Mesenchymal stem cell (in vitro differentiated cells and primary cell): ENCODE results near the gene CCNF.
A peak's percentile ranks its signal among the peaks of the same experiment; 100 is the strongest.

Experiments
- DNase-seq: peaks from one replicate; pipeline ENCODE4 v3.0.0-alpha.2; 2013
- H2AFZ ChIP-seq: one replicate; pipeline ENCODE4 v1.6.1; 2013; ENCODE audit warnings: low read depth, mild to moderate bottlenecking, control low read depth, inconsistent platforms, low read length, moderate library complexity
- H2AK5ac ChIP-seq: 2 replicates; pipeline ENCODE4 v1.6.1; 2013; ENCODE audit warnings: low read length, moderate library complexity, mild to moderate bottlenecking, inconsistent platforms; ENCODE audit not compliant: severe bottlenecking
- H2BK120ac ChIP-seq: one replicate; pipeline ENCODE4 v1.6.1; 2013; ENCODE audit warnings: low read depth, mild to moderate bottlenecking, inconsistent platforms, low read length, moderate library complexity
- H2BK12ac ChIP-seq, 2 experiments: one replicate each; pipeline ENCODE4 v1.6.1; 2013; ENCODE audit warnings: inconsistent platforms in 2 of 2, low read length in 2 of 2, mild to moderate bottlenecking in 2 of 2, moderate library complexity in 2 of 2, control low read depth in 1 of 2
- H2BK15ac ChIP-seq: one replicate; pipeline ENCODE4 v1.6.1; 2013; ENCODE audit warnings: mild to moderate bottlenecking, low read depth, inconsistent platforms; ENCODE audit not compliant: poor library complexity, severe bottlenecking
- H2BK5ac ChIP-seq: 2 replicates; pipeline ENCODE4 v1.6.1; 2013; ENCODE audit warnings: low read depth, mild to moderate bottlenecking, low read length, control low read depth, inconsistent platforms; ENCODE audit not compliant: poor library complexity, severe bottlenecking
- H3K14ac ChIP-seq, 2 experiments: one replicate each; pipeline ENCODE4 v1.6.1; 2013; ENCODE audit warnings: inconsistent platforms in 2 of 2, low read length in 2 of 2, control low read depth in 1 of 2, mild to moderate bottlenecking in 1 of 2, moderate library complexity in 1 of 2
- H3K18ac ChIP-seq, 2 experiments: one replicate each; pipeline ENCODE4 v1.6.1; 2013; ENCODE audit warnings: inconsistent platforms in 2 of 2, low read length in 2 of 2, control low read depth in 1 of 2, low read depth in 1 of 2, mild to moderate bottlenecking in 1 of 2
- H3K23ac ChIP-seq, 2 experiments: one replicate each; pipeline ENCODE4 v1.6.1; 2013; ENCODE audit warnings: inconsistent platforms in 2 of 2, low read length in 2 of 2, mild to moderate bottlenecking in 2 of 2, moderate library complexity in 2 of 2, control low read depth in 1 of 2
- H3K27ac ChIP-seq: 2 replicates; pipeline ENCODE4 v1.5.1; 2013; ENCODE audit warnings: mild to moderate bottlenecking, moderate library complexity, low read length, control low read depth, inconsistent platforms; ENCODE audit not compliant: poor library complexity, severe bottlenecking
- H3K27me3 ChIP-seq, 2 experiments: 2 replicates each; pipeline versions ENCODE4 v1.6.1 to v1.7.0; 2013; ENCODE audit warnings: low read length in 2 of 2, mild to moderate bottlenecking in 2 of 2, moderate library complexity in 2 of 2, control low read depth in 1 of 2, inconsistent platforms in 1 of 2; ENCODE audit not compliant: control insufficient read depth in 1 of 2, insufficient read depth in 1 of 2
- H3K36me3 ChIP-seq, 2 experiments: 2 replicates each; pipeline versions ENCODE4 v1.6.1 to v1.7.0; 2013; ENCODE audit warnings: low read length in 2 of 2, control low read depth in 1 of 2, inconsistent platforms in 1 of 2, low read depth in 1 of 2, mild to moderate bottlenecking in 1 of 2; ENCODE audit not compliant: insufficient read depth in 2 of 2, control insufficient read depth in 1 of 2
- H3K4ac ChIP-seq, 2 experiments: one replicate each; pipeline ENCODE4 v1.6.1; 2013; ENCODE audit warnings: inconsistent platforms in 2 of 2, low read length in 2 of 2, mild to moderate bottlenecking in 2 of 2, moderate library complexity in 2 of 2, control low read depth in 1 of 2, low read depth in 1 of 2
- H3K4me1 ChIP-seq: 2 replicates; pipeline ENCODE4 v1.6.1; 2013; ENCODE audit warnings: low read depth, low read length, control low read depth; ENCODE audit not compliant: control insufficient read depth, insufficient read depth
- H3K4me2 ChIP-seq: 2 replicates; pipeline ENCODE4 v1.6.1; 2013; ENCODE audit warnings: low read length, mild to moderate bottlenecking, inconsistent platforms; ENCODE audit not compliant: poor library complexity, severe bottlenecking
- H3K4me3 ChIP-seq, 2 experiments: 2 replicates each; pipeline versions ENCODE4 v1.5.1 to v1.7.0; 2013; ENCODE audit warnings: low read length in 2 of 2, mild to moderate bottlenecking in 2 of 2, control low read depth in 1 of 2, low read depth in 1 of 2; ENCODE audit not compliant: insufficient read depth in 1 of 2
- H3K79me1 ChIP-seq: replicated peaks from 2 replicates; pipeline ENCODE4 v1.6.1; 2013; ENCODE audit warnings: mild to moderate bottlenecking, control low read depth, low read length, inconsistent platforms; ENCODE audit not compliant: poor library complexity, severe bottlenecking
- H3K9ac ChIP-seq: 2 replicates; pipeline ENCODE4 v1.7.0; 2013; ENCODE audit warnings: mild to moderate bottlenecking, low read length, moderate library complexity
- H3K9me3 ChIP-seq: 2 replicates; pipeline ENCODE4 v1.7.0; 2013; ENCODE audit warnings: mild to moderate bottlenecking, low read length; ENCODE audit not compliant: control insufficient read depth
- H4K8ac ChIP-seq: one replicate; pipeline ENCODE4 v1.6.1; 2013; ENCODE audit warnings: inconsistent platforms, mild to moderate bottlenecking, low read length, moderate library complexity
- H4K91ac ChIP-seq: one replicate; pipeline ENCODE4 v1.6.1; 2013; ENCODE audit warnings: mild to moderate bottlenecking, low read length, inconsistent platforms
- WGBS: methylation state at CpG from one replicate; pipeline ENCODE4 v1.1.7; 2013; ENCODE audit warnings: mixed read lengths; 5-methylcytosine and 5-hydroxymethylcytosine counted together

Gene CCNF

DNA sequence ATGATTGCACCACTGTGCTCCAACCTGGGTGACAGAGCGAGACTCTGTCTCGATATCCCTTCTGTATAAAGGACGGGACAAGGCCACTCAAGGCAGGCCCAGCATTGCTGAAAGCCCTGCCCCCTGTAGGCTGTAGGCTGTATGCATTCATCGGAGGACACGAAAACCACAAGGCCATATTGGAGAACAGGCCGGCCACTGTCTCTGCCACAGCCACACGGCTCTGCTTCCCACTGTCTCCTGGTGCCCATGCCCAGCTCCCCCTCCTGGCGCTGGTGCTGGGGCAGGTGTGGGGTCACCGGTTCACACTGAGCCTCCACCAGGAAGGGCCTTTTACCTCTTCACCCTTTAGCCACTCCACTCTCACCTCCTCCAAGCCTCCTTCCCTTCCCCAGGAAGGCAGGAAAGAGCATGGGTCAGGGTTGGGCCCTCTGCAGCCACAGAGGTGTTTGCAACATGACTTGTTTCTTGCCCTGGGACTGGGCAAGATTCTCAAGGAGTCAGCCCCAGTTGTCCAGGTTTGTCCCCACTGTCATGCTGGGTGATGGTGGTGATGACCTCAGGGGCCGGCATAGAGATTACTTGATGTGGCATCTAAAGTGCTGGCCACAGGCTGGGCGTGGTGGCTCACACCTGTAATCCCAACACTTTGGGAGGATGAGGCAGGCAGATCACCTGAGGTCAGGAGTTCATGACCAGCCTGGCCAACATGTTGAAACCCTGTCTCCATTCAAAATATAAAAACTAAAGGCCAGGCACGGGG is 36.6 kb downstream of the CCNF start:
- H3K79me1 ChIP-seq: peaks cover 8% of the 10 kb centered on the region
- no peak overlapping the region for H2AK5ac ChIP-seq
- H3K23ac ChIP-seq: no peak overlapping the region
- peaks cover 33% of the 10 kb centered on the region for H3K4me1 ChIP-seq
- no peak overlapping the region for H2AFZ ChIP-seq
- WGBS: 93% methylated on average over 12 of the region's 12 CpGs
- no peak overlapping the region for H3K14ac ChIP-seq
- peaks cover 0 to 6% of the 10 kb centered on the region in 2 experiments for H3K36me3 ChIP-seq
- no peak overlapping the region for H3K4ac ChIP-seq
- H3K4me2 ChIP-seq: no peak overlapping the region
- H3K4me3 ChIP-seq: no peak overlapping the region
- H3K27me3 ChIP-seq: peaks cover 19 to 20% of the 10 kb centered on the region in 2 experiments
- H3K27ac ChIP-seq: no peak overlapping the region
- H3K9me3 ChIP-seq: no peaks in the 10 kb centered on the region
- no peak overlapping the region for H3K9ac ChIP-seq
- no peak overlapping the region for H2BK5ac ChIP-seq
- DNase-seq: no peak
- no peak overlapping the region for H2BK120ac ChIP-seq
- no peak overlapping the region for H4K8ac ChIP-seq
- H2BK15ac ChIP-seq: no peak overlapping the region
- no peak overlapping the region for H4K91ac ChIP-seq
- H2BK12ac ChIP-seq: no peak overlapping the region
- no peak overlapping the region for H3K18ac ChIP-seq

DNA sequence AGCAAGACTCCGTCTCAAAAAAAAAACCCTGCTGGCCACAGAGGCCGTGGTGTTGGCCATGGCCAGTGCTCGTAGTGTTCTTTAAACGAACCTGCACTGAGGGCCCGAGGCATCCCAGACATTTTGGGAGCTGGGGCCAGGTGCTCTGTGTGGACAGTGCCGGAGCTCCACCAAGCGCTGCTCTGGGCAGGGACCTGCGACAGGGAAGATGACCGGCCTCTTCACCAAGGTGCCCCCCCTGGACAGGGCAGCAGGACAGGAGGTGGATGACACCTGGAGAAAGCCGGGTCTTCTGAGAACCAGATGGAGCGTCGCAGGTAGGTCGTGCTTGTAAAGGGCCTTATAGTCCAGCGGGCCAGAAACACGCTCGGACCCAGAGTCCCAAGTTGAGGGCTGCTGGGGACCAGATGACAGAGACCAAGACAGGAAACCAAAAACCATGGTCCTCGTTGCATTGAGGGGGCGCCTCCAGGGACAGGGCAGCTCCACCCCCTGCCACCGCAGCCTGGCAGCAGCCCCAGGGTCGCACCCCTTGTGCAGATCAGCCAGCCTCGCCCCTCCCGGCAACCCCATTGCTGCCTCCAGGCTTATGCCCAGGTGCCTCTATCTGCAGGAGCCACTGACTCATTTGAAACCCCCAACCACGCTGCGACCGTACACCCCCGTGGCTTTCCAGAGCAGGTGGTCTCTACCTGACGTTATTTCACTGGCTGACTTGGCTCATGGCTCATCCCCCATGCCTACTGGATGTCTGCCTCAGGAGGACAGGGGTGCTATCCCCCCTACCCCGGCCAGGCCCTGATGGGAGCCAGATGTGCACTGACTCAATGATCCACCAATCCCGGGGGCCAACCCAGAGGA is 37.6 kb downstream of the CCNF start:
- no peak for DNase-seq
- Histone ChIP-seq H2BK12ac (peak overlapping the region in 1 of 2 experiments; percentile 24), H3K36me3 (peaks cover 0 to 6% of the 10 kb centered on the region in 2 experiments), H3K4me3 (peak overlapping the region in 1 of 2 experiments; percentile 74), H2BK15ac (no peak overlapping the region), H3K4ac (peak overlapping the region in 1 of 2 experiments; percentile 32), H3K27ac (no peak overlapping the region), H4K8ac (peak overlapping the region; percentile 46), H3K79me1 (no peaks in the 10 kb centered on the region), H3K23ac (peak overlapping the region in 1 of 2 experiments; percentile 26), H3K9ac (peak overlapping the region; percentile 77), H3K14ac (no peak overlapping the region), H4K91ac (no peak overlapping the region), H2AFZ (peak overlapping the region; percentile 36), H3K4me2 (peak overlapping the region; percentile 97), H3K18ac (peak overlapping the region in 1 of 2 experiments; percentile 28), H3K9me3 (no peaks in the 10 kb centered on the region), H2AK5ac (no peak overlapping the region), H3K4me1 (peaks cover 40% of the 10 kb centered on the region), H2BK5ac (no peak overlapping the region), H3K27me3 (peaks cover 19 to 21% of the 10 kb centered on the region in 2 experiments), H2BK120ac (no peak overlapping the region)
- 89% methylated on average over 29 of the region's 29 CpGs for WGBS

DNA sequence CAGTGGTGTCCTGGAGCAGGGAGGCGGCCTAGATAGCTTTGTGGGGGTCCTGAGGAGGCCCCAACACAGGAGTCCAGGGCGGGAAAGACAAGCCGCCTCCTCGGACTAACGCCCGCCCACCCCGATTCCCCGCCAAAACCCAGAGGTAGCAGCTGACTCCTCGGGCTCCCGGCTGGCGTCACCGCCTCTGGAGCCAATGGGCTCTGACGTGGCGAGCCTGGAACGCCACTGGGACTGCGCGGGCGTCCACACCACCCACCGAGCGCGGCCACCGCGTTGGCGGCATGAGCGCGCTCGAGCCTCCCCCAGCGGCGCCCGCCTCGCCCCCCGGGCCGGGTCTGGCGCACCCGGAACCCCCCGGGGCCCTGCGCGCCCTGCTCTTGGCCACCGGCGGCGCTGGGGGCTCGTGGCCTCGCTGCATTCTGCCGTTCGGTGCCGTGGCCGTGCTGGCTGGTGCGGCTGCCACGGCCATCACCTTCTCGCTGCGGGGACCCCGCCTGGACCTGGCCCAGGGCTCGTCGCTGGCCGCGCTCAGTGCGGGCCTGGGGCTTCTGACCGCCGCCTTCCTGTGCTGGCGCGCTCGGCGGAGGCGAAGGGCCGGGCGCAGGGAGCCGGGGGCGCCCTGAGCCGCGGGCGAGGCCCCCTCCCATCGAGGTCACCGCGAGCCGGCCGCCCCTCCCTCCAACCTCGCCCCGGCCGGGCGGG is 38.4 kb downstream of the CCNF start:
- peak; percentile 70 for DNase-seq
- peak overlapping the region; percentile 77 for H3K9ac ChIP-seq
- H3K36me3 ChIP-seq: peaks cover 0 to 9% of the 10 kb centered on the region in 2 experiments
- peak overlapping the region in 1 of 2 experiments; percentile 78 for H3K14ac ChIP-seq
- H3K4me3 ChIP-seq: peak overlapping the region; percentile 56 to 74
- peak overlapping the region; percentile 42 to 86 for H3K4ac ChIP-seq
- H2AK5ac ChIP-seq: no peak overlapping the region
- under 1% methylated on average over 64 of the region's 80 CpGs for WGBS
- H3K79me1 ChIP-seq: peaks cover 2% of the 10 kb centered on the region
- H3K23ac ChIP-seq: peak overlapping the region in 1 of 2 experiments; percentile 77
- H2AFZ ChIP-seq: peak overlapping the region; percentile 86
- H3K27me3 ChIP-seq: peaks cover 23 to 29% of the 10 kb centered on the region in 2 experiments
- no peak overlapping the region for H3K27ac ChIP-seq
- peak overlapping the region; percentile 97 for H3K4me2 ChIP-seq
- H2BK15ac ChIP-seq: peak overlapping the region; percentile 73
- no peak overlapping the region for H2BK5ac ChIP-seq
- peaks cover 41% of the 10 kb centered on the region for H3K4me1 ChIP-seq
- peak overlapping the region; percentile 94 for H4K8ac ChIP-seq
- H3K18ac ChIP-seq: peak overlapping the region; percentile 91 to 96
- peak overlapping the region in 1 of 2 experiments; percentile 87 for H2BK12ac ChIP-seq
- peak overlapping the region; percentile 27 for H2BK120ac ChIP-seq
- H4K91ac ChIP-seq: peak overlapping the region; percentile 90
- H3K9me3 ChIP-seq: no peaks in the 10 kb centered on the region
